BLaER1 treated with 17β-estradiol and CSF1 and Interleukin-3, amounts not matched to agents 10 nM and 100 nM (cell line): ENCODE results near the gene CREB3L4.

Experiments
- H3K27ac ChIP-seq, 11 experiments: shearing (Covaris generic); formaldehyde crosslinking; 2 replicates each; pipeline ENCODE4 v1.8.1; 2022
- H3K27me3 ChIP-seq, 11 experiments: shearing (Covaris generic); formaldehyde crosslinking; 2 replicates each; pipeline ENCODE4 v1.8.1; 2022
- H3K36me3 ChIP-seq, 11 experiments: shearing (Covaris generic); formaldehyde crosslinking; 2 replicates each; pipeline ENCODE4 v1.8.1; 2022
- H3K4me1 ChIP-seq, 10 experiments: shearing (Covaris generic); formaldehyde crosslinking; 2 replicates each; pipeline ENCODE4 v1.8.1; 2022
- H3K4me2 ChIP-seq, 11 experiments: shearing (Covaris generic); formaldehyde crosslinking; 2 replicates each; pipeline ENCODE4 v1.8.1; 2022
- H3K4me3 ChIP-seq, 10 experiments: shearing (Covaris generic); formaldehyde crosslinking; 2 replicates each; pipeline ENCODE4 v1.8.1; 2022
- H3K9ac ChIP-seq, 11 experiments: shearing (Covaris generic); formaldehyde crosslinking; 2 replicates each; pipeline ENCODE4 v1.8.1; 2022
- H3K9me3 ChIP-seq, 11 experiments: shearing (Covaris generic); formaldehyde crosslinking; replicated peaks in 1 of 11; 2 replicates each; pipeline ENCODE4 v1.8.1; 2022
- H4K20me1 ChIP-seq, 11 experiments: shearing (Covaris generic); formaldehyde crosslinking; 2 replicates each; pipeline ENCODE4 v1.8.1; 2022
- Cebpa-rat ChIP-seq, 11 experiments: shearing (Covaris generic); IDR thresholded peaks; 2 replicates each; pipeline ENCODE4 v1.8.1; 2022

CREB3L4 gene

GRCh38 chr1:153942766-153943549 lies 24.7 kb upstream of the CREB3L4 start:
- peak overlapping the region in 10 of 11 experiments; percentile 4 to 100 (median 100); a peak in 14 of 22 replicates for H3K9ac ChIP-seq
- peak overlapping the region in 10 of 11 experiments; percentile 12 to 100 (median 100); a peak in 16 of 22 replicates for H3K27ac ChIP-seq
- no peaks in the 10 kb centered on the region for H3K27me3 ChIP-seq
- H3K4me1 ChIP-seq: peaks cover 33 to 72% (median 51%) of the 10 kb centered on the region in 10 experiments
- H3K4me2 ChIP-seq: peak overlapping the region in 8 of 11 experiments; percentile 96 to 99 (median 98); a peak in 15 of 22 replicates
- H3K9me3 ChIP-seq: no peaks in the 10 kb centered on the region
- peaks cover 64 to 74% (median 71%) of the 10 kb centered on the region in 11 experiments for H3K36me3 ChIP-seq
- TF ChIP-seq Cebpa-rat (IDR thresholded peaks at IDR 0.05): no peak
- peaks cover 0 to 60% (median 36%) of the 10 kb centered on the region in 11 experiments; a peak in 15 of 22 replicates for H4K20me1 ChIP-seq
- peak overlapping the region in 4 of 10 experiments; percentile 29 to 85 (median 75); a peak in 7 of 20 replicates for H3K4me3 ChIP-seq

- Histone ChIP-seq H3K27ac (peak overlapping the region; percentile 98 to 100 (median 100)), H3K4me3 (peak overlapping the region; percentile 70 to 87 (median 83)), H3K4me1 (peaks cover 33 to 78% (median 57%) of the 10 kb centered on the region in 10 experiments), H3K9me3 (no peaks in the 10 kb centered on the region), H3K9ac (peak overlapping the region; percentile 97 to 100 (median 100)), H4K20me1 (peaks cover 0 to 57% (median 30%) of the 10 kb centered on the region in 11 experiments; a peak in 15 of 22 replicates), H3K36me3 (peaks cover 64 to 74% (median 72%) of the 10 kb centered on the region in 11 experiments), H3K4me2 (peak overlapping the region; percentile 96 to 99 (median 98)), H3K27me3 (no peaks in the 10 kb centered on the region)
- TF ChIP-seq Cebpa-rat (IDR thresholded peaks at IDR 0.05): no peak
Observed at GRCh38 chr1:153944005-153944826, 23.5 kb upstream of the CREB3L4 start.

- H3K9ac ChIP-seq: peak overlapping the region; percentile 97 to 100 (median 100)
- no peak for TF ChIP-seq Cebpa-rat (IDR thresholded peaks at IDR 0.05)
- peaks cover 0 to 51% (median 30%) of the 10 kb centered on the region in 11 experiments; a peak in 15 of 22 replicates for H4K20me1 ChIP-seq
- peaks cover 37 to 78% (median 61%) of the 10 kb centered on the region in 10 experiments for H3K4me1 ChIP-seq
- H3K4me2 ChIP-seq: peak overlapping the region; percentile 96 to 99 (median 98)
- peaks cover 64 to 74% (median 72%) of the 10 kb centered on the region in 11 experiments for H3K36me3 ChIP-seq
- H3K27ac ChIP-seq: peak overlapping the region; percentile 98 to 100 (median 100)
- H3K9me3 ChIP-seq: no peaks in the 10 kb centered on the region
- peak overlapping the region; percentile 70 to 87 (median 83) for H3K4me3 ChIP-seq
- no peaks in the 10 kb centered on the region for H3K27me3 ChIP-seq
Observed at GRCh38 chr1:153944827-153945117, 22.9 kb upstream of the CREB3L4 start.

- peak overlapping the region; percentile 70 to 87 (median 83) for H3K4me3 ChIP-seq
- peaks cover 0 to 46% (median 25%) of the 10 kb centered on the region in 11 experiments; a peak in 15 of 22 replicates for H4K20me1 ChIP-seq
- TF ChIP-seq Cebpa-rat (IDR thresholded peaks at IDR 0.05): no peak
- peak overlapping the region; percentile 97 to 100 (median 100) for H3K9ac ChIP-seq
- peaks cover 64 to 74% (median 72%) of the 10 kb centered on the region in 11 experiments for H3K36me3 ChIP-seq
- no peaks in the 10 kb centered on the region for H3K9me3 ChIP-seq
- H3K27me3 ChIP-seq: no peaks in the 10 kb centered on the region
- peak overlapping the region; percentile 98 to 100 (median 100) for H3K27ac ChIP-seq
- H3K4me1 ChIP-seq: peaks cover 42 to 78% (median 66%) of the 10 kb centered on the region in 10 experiments
- H3K4me2 ChIP-seq: peak overlapping the region; percentile 96 to 99 (median 98)
Observed at GRCh38 chr1:153945131-153945794, 22.4 kb upstream of the CREB3L4 start.

- Histone ChIP-seq H3K27ac (peak overlapping the region; percentile 98 to 100 (median 100)), H3K4me3 (peak overlapping the region; percentile 70 to 87 (median 83)), H3K4me2 (peak overlapping the region; percentile 96 to 99 (median 98)), H4K20me1 (peaks cover 0 to 39% (median 18%) of the 10 kb centered on the region in 11 experiments; a peak in 14 of 22 replicates), H3K4me1 (peaks cover 42 to 81% (median 69%) of the 10 kb centered on the region in 10 experiments), H3K9ac (peak overlapping the region; percentile 97 to 100 (median 100)), H3K9me3 (no peaks in the 10 kb centered on the region), H3K27me3 (no peaks in the 10 kb centered on the region), H3K36me3 (peaks cover 64 to 74% (median 72%) of the 10 kb centered on the region in 11 experiments)
- TF ChIP-seq Cebpa-rat (IDR thresholded peaks at IDR 0.05): no peak
Observed at GRCh38 chr1:153945795-153946621, 21.7 kb upstream of the CREB3L4 start.

GRCh38 chr1:153946622-153947241 lies 21.0 kb upstream of the CREB3L4 start, which contains the start of gene DENND4B:
TSS of gene DENND4B (minus strand) at chr1:153946718. CDS start at chr1:153944374, 2,344 bp downstream.
- Histone ChIP-seq H3K4me1 (peaks cover 38 to 81% (median 65%) of the 10 kb centered on the region in 10 experiments), H3K4me2 (peak within 1 kb of the TSS; percentile 96 to 99 (median 98)), H3K4me3 (peak within 1 kb of the TSS; percentile 70 to 87 (median 83)), H3K27ac (peak within 1 kb of the TSS; percentile 98 to 100 (median 100)), H3K36me3 (peaks cover 64 to 74% (median 72%) of the 10 kb centered on the region in 11 experiments), H3K9ac (peak within 1 kb of the TSS; percentile 97 to 100 (median 100)), H3K9me3 (no peaks in the 10 kb centered on the region), H4K20me1 (peaks cover 0 to 37% (median 11%) of the 10 kb centered on the region in 11 experiments; a peak in 12 of 22 replicates), H3K27me3 (no peaks in the 10 kb centered on the region)
- no peak for TF ChIP-seq Cebpa-rat (IDR thresholded peaks at IDR 0.05)

- peaks cover 78 to 83% (median 80%) of the 10 kb centered on the region in 11 experiments for H3K36me3 ChIP-seq
- no peak overlapping the region for H3K4me3 ChIP-seq
- peak overlapping the region in 1 of 11 experiments; percentile 4; a peak in 1 of 22 replicates for H3K27ac ChIP-seq
- no peaks in the 10 kb centered on the region for H3K27me3 ChIP-seq
- H3K4me2 ChIP-seq: peak overlapping the region in 2 of 11 experiments; percentile 55 to 72; a peak in 2 of 22 replicates
- H3K4me1 ChIP-seq: peaks cover 30 to 91% (median 51%) of the 10 kb centered on the region in 10 experiments
- no peaks in the 10 kb centered on the region for H3K9me3 ChIP-seq
- no peak for TF ChIP-seq Cebpa-rat (IDR thresholded peaks at IDR 0.05)
- peaks cover 22 to 65% (median 41%) of the 10 kb centered on the region in 11 experiments for H4K20me1 ChIP-seq
- peak overlapping the region in 3 of 11 experiments; percentile 4 to 45 (median 17); a peak in 2 of 22 replicates for H3K9ac ChIP-seq
Observed at GRCh38 chr1:153951183-153951582, 16.5 kb upstream of the CREB3L4 start.
